A204.1 (cell line): ENCODE measurements around the gene RAPGEF2.
A peak's percentile ranks its signal among the peaks of the same experiment; 100 is the strongest.
"Not testable (repeated sequence)": the region's sequence is repeated elsewhere in the genome, so short reads cannot be mapped to it uniquely, and the experiment has no call there.

Source experiments
- FAIRE-seq: peaks from 2 replicates; lab custom pipeline; 2012; peaks lifted over from hg19 to GRCh38; lab: Jason Lieb, UNC

Gene RAPGEF2

DNA sequence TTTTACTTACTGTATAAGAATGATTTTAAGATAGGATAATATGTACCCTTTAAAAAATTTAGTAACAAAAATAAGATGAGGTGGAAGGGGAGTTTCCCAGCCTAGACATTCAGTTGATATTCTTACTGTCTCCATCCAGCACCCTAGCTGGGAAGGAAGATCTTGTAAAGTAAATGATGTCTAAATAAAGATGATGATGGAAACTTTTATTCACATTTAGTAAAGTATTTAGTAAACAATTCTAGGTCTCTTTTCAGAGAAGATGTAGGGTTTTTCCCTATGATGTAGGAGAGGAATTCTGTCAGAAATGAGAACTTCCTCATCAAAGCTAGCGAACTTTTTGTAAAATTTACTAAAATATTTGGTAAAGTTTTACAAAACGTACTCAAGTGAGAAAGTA, 136.8 kb downstream of the RAPGEF2 start:
- no peak for FAIRE-seq

- FAIRE-seq: no peak
Observed at GRCh38 chr4:159240046-159240445, 137.2 kb downstream of the RAPGEF2 start.

DNA sequence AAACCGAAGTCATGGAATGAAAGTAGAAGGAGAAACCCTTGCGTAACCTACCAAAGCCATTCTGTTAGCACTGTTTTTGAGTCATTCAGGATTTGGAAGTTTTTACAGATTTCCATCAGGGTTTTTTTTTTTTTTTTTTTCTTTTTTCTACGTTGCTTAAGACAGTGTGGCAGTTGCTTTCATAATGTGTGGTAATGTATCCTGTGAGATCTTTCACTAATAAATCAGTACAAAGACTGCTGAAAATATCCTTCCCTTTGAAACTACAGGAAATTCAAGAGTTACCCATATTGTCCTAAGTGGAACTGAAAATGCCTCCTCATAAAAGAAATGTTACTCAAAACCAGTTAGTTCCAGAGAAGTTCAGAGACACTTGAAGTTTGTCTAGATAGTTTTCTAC, 137.8 kb downstream of the RAPGEF2 start:
- peak; percentile 91 for FAIRE-seq

DNA sequence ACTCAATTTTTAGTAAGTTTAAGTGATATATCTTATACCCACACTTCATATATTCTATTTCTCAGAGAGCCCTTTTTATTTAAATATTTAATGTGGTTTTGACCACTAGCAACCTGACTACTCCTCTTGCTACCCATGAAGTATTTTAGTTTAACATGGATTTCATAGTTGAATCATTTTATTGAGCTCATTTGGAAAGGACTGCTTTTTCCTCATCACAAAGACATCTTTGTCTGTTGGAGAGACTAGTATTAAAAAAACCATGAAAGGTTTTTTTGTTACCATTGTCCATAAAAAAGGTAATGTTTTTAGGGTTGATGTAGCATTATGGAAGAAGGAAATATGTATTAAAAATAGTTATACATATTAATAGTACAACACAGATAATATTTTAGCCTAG, 139.5 kb downstream of the RAPGEF2 start:
- FAIRE-seq: no peak

GRCh38 chr4:159248384-159249178, 145.7 kb downstream of the RAPGEF2 start:
- peak; percentile 96 for FAIRE-seq

GRCh38 chr4:159250751-159251325, 148.0 kb downstream of the RAPGEF2 start:
- no peak for FAIRE-seq

DNA sequence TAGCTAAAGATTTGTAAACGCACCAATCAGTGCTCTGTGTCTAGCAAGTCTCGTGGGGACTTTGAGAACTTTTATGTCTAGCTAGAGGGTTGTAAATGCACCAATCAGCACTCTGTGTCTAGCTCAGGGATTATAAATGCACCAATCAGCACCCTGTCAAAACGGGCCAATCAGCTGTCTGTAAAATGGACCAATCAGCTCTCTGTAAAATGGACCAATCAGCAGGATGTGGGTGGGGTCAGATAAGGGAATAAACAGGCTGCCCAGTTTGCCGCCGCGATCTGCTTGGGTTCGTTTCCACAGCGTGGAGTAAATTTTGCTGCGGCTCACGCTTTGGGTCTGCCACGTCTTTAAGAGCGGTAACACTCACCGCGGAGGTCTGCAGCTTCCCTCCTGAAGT, 148.7 kb downstream of the RAPGEF2 start:
- not testable (repeated sequence) for FAIRE-seq

DNA sequence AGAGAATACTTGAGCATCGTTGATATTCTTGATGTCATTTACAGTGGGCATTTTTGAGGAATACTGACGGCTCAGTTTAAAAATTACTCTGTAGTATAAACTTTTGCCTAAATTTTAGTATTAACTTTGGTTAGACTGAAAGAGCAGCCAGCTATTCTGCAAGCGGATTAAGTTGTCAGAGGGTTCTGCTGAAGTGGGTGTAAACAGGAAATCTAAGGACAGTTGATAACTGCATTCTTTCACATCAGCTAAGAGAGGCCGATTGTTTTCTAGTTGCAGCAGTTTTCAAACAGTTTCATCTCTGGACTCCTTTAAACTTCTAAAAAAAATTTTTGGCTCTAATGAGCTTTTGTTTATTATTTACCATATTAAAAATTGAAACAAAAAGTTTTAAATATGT, 149.6 kb downstream of the RAPGEF2 start:
- no peak for FAIRE-seq

- no peak for FAIRE-seq
Observed at GRCh38 chr4:159256037-159256436, 153.2 kb downstream of the RAPGEF2 start.

DNA sequence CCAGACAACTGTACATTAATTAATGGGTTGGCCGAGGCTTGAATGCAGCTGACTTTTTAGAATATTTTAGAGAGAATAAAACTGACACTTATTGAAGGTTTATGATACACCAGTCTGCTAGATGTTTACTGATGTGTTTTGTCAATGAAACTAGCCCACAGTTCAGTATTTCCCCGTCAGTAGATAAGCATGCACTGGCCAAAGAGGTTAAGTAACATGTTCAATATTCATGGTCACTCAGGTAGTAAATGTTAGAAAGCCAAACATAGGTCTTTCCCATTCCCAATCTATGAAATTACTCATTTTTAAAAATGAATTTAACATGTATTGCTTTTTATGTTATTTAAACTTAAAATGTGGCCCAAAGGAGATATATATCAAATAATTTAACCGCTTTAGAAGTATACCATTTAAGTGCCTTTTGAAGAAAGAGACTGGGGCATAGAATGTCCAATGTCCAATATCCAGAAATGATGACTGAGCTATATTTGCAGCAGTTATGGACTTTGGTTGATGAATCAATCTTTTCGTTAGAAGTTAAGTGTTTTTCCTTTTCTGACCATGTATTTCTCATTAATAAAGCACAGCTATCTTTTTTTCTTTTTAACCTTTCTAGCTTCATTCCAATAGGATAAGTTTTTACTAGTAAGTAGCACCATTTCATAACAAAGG, 156.1 kb downstream of the RAPGEF2 start:
- no peak for FAIRE-seq

GRCh38 chr4:159264057-159264456, 161.2 kb downstream of the RAPGEF2 start:
- FAIRE-seq: no peak

- FAIRE-seq: peak; percentile 74
Observed at GRCh38 chr4:159266981-159267868, 164.3 kb downstream of the RAPGEF2 start.

- peak; percentile 43 for FAIRE-seq
Observed at GRCh38 chr4:159267869-159268285, 165.0 kb downstream of the RAPGEF2 start.

GRCh38 chr4:159268607-159269006, 165.7 kb downstream of the RAPGEF2 start:
- FAIRE-seq: no peak

DNA sequence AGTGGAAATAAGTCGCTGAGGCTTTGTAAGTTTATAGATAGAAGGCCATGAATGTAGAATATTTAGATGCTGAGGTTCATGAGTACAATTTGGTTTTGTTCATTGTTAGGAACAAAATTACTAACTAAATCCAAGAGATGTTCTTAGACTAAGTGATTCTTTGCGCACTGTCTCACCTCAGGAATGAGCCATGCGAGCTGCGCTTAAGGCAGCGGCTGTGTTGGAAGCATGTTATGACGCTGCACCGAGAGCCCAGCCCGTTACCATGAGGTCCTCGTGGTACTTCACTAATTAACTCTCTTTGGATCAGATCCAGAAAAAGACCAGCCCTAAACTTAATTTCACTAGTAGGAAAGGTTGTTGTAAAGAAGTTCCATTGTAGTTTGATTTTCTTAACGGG, 166.2 kb downstream of the RAPGEF2 start:
- FAIRE-seq: peak; percentile 70

DNA sequence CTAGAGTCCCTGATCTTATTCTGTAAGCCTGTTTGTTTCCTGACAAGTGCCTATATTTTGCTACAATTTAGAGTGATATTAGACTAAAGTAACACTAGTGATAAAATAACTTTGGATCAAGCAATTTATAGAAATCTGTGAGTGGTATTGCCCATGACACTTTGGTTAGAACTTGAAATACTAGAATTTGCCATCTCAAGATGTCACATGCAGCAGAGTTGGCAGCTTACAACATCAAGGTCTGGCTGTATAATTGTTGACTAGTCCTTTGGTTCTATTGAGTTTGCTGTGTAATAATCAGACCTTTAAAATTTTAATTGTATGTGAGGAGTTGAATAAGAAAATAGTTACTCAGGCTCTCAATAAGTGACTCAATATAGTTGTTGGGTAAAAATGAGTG, 167.1 kb downstream of the RAPGEF2 start:
- no peak for FAIRE-seq

DNA sequence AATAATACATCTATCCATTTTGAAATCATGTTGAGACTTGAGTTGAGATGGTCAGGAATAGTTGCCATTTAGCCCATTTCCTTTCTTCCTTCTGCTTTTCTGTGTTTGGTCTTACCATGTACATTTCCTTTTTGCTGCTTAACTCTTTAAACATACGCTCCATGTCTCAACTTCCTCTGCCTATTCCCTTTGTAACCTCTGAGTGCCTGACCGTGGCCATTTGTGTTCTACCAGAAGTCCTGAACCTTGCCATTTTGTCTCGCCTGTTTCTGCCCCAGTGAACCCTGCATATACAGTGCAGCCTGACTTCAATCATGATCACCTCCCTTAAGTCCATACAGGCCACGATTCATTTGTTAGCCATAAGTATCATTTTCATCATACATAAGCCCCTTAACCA, 169.0 kb downstream of the RAPGEF2 start:
- no peak for FAIRE-seq

GRCh38 chr4:159272273-159273140, 169.6 kb downstream of the RAPGEF2 start:
- peak; percentile 57 for FAIRE-seq

DNA sequence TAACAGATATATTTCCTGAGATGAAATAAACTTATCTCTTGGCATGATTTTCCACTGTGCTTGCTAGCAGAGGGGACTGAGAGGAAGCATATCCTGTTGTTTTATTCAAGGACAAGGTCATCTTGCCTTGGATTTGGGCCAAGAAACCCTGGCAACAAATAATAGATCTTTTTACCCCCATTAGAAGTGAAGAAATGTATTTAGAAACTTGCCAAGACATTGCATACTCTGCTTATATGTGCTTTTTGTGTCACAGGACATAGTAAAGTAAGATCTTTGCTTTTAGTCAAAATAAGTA, 170.2 kb downstream of the RAPGEF2 start:
- no peak for FAIRE-seq

DNA sequence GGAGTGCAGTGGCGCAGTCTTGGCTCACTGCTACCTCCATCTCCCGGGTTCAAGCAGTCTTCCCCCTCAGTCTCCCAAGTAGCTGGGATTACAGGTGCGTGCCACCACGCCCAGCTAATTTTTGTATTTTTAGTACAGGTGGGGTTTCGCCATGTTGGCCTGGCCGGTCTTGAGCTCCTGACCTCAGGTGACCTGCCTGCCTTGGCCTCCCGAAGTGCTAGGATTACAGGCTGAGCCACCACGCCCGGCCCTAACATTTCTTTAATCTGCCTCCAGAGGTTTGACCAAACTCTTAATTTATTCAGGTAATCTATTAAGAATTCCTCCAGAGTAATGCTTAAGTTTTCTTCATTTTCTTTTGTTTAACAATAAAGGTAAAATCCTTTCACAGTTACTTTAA, 171.0 kb downstream of the RAPGEF2 start:
- no peak for FAIRE-seq

GRCh38 chr4:159278399-159278798, 175.5 kb downstream of the RAPGEF2 start:
- FAIRE-seq: no peak

DNA sequence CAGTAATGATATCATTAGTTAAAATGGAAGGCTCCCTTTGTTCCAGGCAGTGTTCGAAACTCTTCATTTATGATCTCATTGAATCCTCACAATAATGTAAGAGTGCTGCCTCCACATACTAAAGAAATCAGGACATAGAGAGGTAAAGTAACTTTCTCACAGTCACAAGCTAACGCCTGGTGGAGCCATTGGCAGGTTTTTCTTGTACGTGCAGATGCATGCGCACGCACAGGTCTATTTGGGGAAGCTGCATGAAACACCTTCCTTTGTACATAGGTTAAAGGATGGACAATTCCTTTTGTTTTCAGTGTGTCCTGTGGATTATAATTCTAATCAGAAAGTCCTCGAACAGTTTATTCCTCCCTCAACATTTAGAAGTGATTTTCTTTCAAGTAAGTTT, 176.2 kb downstream of the RAPGEF2 start:
- no peak for FAIRE-seq
